Pancreas (tissue), 10 donors: Measurements from ENCODE around the gene SERPINB12. TPM values are rescaled to one million over a fixed set of nuclear protein-coding genes. Genes with fewer than 3 reads are reported as not detected.

Experiments used
- ATAC-seq, 4 donors: fragments of 200-7000 bp; cut with Tn5 transposase; one replicate each; pipeline versions ENCODE4 v1.8.0 to v1.9.1; 2020; ENCODE audit warnings: mild to moderate bottlenecking in 4 of 4, moderate library complexity in 4 of 4
- DNase-seq, 6 donors: peaks; one replicate each; pipeline ENCODE4 v3.0.0-alpha.2; 2020
- FAIRE-seq: peaks from 2 replicates; lab custom pipeline; 2012; peaks lifted over from hg19 to GRCh38; lab: Jason Lieb, UNC
- H3K27ac ChIP-seq, 4 donors: fragments of 200-600 bp; sonication (generic); 1 replicate in 3 of 4; 2 replicates in 1 of 4; pipeline versions ENCODE4 v1.5.0 to v1.8.0; 2020
- H3K27me3 ChIP-seq, 4 donors: fragments of 200-600 bp; one replicate each; pipeline ENCODE4 v1.8.0; 2021
- H3K36me3 ChIP-seq, 3 donors: fragments of 200-600 bp; sonication (generic) in 1 of 3; one replicate each; pipeline versions ENCODE4 v1.5.0 to v1.8.0; 2020 to 2021
- H3K4me1 ChIP-seq, 3 donors: fragments of 200-600 bp; one replicate each; pipeline ENCODE4 v1.8.0; 2021
- H3K4me3 ChIP-seq, 4 donors: fragments of 200-600 bp; sonication (generic) in 2 of 4; one replicate each; pipeline versions ENCODE4 v1.5.0 to v1.8.0; 2020 to 2021
- H3K9me3 ChIP-seq, 4 donors: fragments of 200-600 bp; one replicate each; pipeline ENCODE4 v1.8.0; 2021
- WGBS, 2 donors: extraction: QIAGEN DNeasy Blood & Tissue Kit; methylation state at CpG; one replicate each; pipeline ENCODE4 v1.1.7; 2013; 5-methylcytosine and 5-hydroxymethylcytosine counted together
- intact Hi-C, 3 donors: fragments of 100-400 bp; cut with DNase I; formaldehyde crosslinking; loops; one replicate each; pipeline versions ENCODE4 v1.11.1 to v1.14.2; 2022
- polyA plus RNA-seq, 2 donors: library from polyadenylated mRNA; stranded (reverse); fragments of 200-250 nt; gene quantifications; one replicate each; pipeline ENCODE4 v1.2.3, GENCODE V29; 2013
- total RNA-seq, 6 donors: library from RNA; stranded (reverse); fragmentation: NEBNext Ultra II Directional in 4 of 6; extraction: Animal tissue kit (Norgen Biotek cat#: 25700) in 4 of 6; gene quantifications; one replicate each; pipeline versions ENCODE4 v1.2.1 to v1.2.4, GENCODE V29; 2021 to 2023
- TF ChIP-seq, protein P1 (sequence below), 4 donors: fragments of 200-600 bp; sonication (generic) in 3 of 4; IDR thresholded peaks; one replicate each; pipeline versions ENCODE4 v1.5.0 to v1.8.0; 2021; ENCODE audit warnings: antibody characterized with exemption in 4 of 4
- donor health status: healthy with polysubstance abuse.
- donor health status: DM: no; HTN: no; CAD: no; lungs with moderate emphysema.
- donor health status: DM: no; HTN: no; CAD: no.
- donor health status: control.
- donor health status: control.
- donor health status: Bipolar disorder and iron deficiency.
- donor health status: DM: yes; HTN: yes; CAD: no.
- donor health status: DM: no; HTN: no; CAD: no.
- donor health status: DM: no; HTN: no; CAD: no.
- donor health status: DM: yes; HTN: yes; CAD: no.

SERPINB12 gene
- total and polyA plus RNA-seq, 8 donors: not detected

DNA sequence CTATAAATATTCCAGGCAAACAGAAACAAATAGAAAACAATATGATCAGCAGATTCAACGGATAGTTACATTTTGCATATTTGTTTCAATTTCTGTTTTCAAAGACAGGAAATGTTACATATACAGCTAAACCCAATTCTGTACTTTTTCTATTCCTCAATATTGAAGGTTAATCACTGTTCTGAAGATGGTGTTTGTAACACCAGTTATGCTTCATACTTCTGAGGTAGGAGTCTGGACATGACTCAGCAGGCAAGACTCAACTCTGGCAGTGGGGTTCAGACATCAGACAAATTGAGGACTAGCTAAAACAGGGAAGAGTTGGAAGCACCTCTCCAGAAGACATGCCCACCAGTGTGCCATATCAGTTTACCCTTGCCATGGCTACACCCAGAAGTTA is 61.6 kb downstream of the SERPINB12 start:
- intact Hi-C loops: no loop called here
- Histone ChIP-seq H3K4me3 (no peak overlapping the region), H3K27ac (no peak overlapping the region), H3K36me3 (no peaks in the 10 kb centered on the region), H3K27me3 (no peaks in the 10 kb centered on the region), H3K9me3 (no peaks in the 10 kb centered on the region), H3K4me1 (no peaks in the 10 kb centered on the region)
- no peak for FAIRE-seq
- no peak for DNase-seq
- TF ChIP-seq, protein P1, sequence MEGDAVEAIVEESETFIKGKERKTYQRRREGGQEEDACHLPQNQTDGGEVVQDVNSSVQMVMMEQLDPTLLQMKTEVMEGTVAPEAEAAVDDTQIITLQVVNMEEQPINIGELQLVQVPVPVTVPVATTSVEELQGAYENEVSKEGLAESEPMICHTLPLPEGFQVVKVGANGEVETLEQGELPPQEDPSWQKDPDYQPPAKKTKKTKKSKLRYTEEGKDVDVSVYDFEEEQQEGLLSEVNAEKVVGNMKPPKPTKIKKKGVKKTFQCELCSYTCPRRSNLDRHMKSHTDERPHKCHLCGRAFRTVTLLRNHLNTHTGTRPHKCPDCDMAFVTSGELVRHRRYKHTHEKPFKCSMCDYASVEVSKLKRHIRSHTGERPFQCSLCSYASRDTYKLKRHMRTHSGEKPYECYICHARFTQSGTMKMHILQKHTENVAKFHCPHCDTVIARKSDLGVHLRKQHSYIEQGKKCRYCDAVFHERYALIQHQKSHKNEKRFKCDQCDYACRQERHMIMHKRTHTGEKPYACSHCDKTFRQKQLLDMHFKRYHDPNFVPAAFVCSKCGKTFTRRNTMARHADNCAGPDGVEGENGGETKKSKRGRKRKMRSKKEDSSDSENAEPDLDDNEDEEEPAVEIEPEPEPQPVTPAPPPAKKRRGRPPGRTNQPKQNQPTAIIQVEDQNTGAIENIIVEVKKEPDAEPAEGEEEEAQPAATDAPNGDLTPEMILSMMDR (IDR thresholded peaks at IDR 0.05): no peak
- 0% methylated on average over 1 of the region's 1 CpG for WGBS, 2 donors
- ATAC-seq: no peak

DNA sequence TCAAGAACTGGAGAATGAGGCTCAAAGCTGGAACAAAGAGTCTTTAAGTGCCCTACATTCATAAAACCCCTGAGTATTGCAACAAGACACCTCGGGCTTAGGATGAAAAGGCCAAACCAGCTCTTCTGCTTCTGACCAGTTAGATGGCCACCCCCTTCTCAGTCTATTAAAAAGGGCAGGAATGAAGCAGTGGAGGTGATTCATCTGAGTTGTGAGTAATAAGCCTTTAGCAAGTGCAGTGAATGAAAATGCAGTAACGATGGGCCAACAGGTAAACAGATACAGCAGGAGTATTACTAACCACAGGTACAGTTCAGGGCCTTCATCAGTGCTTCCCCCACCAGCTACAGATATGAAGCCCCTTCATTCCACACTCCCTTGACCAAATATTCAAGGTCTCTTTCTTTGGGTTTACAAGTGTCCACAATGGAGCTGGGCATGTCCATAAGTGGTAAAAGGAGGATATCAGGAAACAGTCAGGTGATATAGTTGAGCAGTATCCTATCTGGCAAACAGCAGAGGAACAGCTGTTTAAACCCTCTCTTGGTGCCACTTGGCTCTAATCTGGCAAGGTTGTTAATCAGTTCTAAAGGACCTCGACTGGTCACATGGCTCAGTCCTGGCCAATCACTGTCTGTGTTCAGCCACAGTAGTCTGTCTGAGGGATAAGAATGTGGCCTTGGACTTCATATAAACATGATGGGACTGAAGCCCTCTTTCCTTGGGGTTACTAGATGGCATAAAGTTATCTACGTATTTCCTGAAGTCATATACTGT is 62.8 kb downstream of the SERPINB12 start:
- H3K4me3 ChIP-seq: no peak overlapping the region
- H3K36me3 ChIP-seq: no peaks in the 10 kb centered on the region
- TF ChIP-seq, protein P1 (IDR thresholded peaks at IDR 0.05): no peak
- DNase-seq (peak in 1 of 6 donors; percentile 8), ATAC-seq (peak in 2 of 4 donors; percentile 64 to 65), FAIRE-seq (no peak)
- no peaks in the 10 kb centered on the region for H3K9me3 ChIP-seq
- H3K27me3 ChIP-seq: no peaks in the 10 kb centered on the region
- no peaks in the 10 kb centered on the region for H3K4me1 ChIP-seq
- H3K27ac ChIP-seq: no peak overlapping the region
- WGBS, 2 donors: 48 to 59% methylated on average over 4 of the region's 4 CpGs
- intact Hi-C loops: no loop called here

DNA sequence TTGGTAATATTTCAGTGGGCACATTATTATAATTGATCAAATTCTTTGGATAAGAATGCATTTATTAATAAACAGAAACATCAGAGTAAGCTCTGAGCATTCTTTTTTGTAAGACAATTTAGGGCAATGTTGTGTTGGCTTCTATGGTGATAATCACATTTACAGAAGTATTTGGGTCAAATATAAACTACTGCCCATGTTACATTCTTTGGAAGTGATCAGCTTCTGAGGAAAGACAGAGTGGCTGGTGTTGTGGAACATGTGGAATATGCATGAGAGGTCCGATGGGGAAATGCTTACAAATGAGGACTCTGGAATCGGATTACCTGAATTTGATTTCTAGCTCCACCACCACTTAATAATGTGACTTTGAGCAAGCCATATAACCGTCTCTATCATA is 64.4 kb downstream of the SERPINB12 start:
- intact Hi-C loops: no loop called here
- H3K9me3 ChIP-seq: no peaks in the 10 kb centered on the region

DNA sequence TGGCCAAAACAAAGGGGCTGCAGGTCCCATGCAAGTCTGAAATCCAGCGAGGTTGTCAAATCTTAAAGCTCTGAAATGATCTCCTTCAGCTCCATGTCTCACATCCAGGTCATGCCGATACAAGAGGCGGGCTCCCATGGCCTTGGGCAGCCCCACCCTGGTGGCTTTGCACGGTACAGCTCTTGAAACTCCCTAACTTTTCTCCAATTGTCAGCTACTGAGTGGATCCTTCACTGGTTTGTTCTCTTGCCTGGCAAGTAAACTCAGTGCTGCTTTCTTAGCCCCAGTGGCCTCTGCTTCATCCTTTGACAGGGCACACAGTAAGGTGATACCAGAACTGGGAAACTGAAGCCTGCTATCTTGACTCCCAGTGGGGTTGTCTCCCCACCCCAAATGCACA is 71.3 kb downstream of the SERPINB12 start:
- ATAC-seq (no peak), DNase-seq (no peak), FAIRE-seq (no peak)
- no peaks in the 10 kb centered on the region for H3K36me3 ChIP-seq
- H3K27ac ChIP-seq: no peak overlapping the region
- 71 to 77% methylated on average over 4 of the region's 4 CpGs for WGBS, 2 donors
- no peak overlapping the region for H3K4me3 ChIP-seq
- H3K27me3 ChIP-seq: no peaks in the 10 kb centered on the region
- intact Hi-C loops: no loop called here
- TF ChIP-seq, protein P1 (IDR thresholded peaks at IDR 0.05): no peak
- no peaks in the 10 kb centered on the region for H3K9me3 ChIP-seq
- no peaks in the 10 kb centered on the region for H3K4me1 ChIP-seq

More for the DNA sequence above, 64.4 kb downstream of the SERPINB12 start:
- H3K4me1 ChIP-seq: no peaks in the 10 kb centered on the region
- WGBS, 2 donors: 75 to 82% methylated on average over 3 of the region's 3 CpGs
- H3K4me3 ChIP-seq: no peak overlapping the region
- no peak overlapping the region for H3K27ac ChIP-seq
- no peaks in the 10 kb centered on the region for H3K27me3 ChIP-seq
- TF ChIP-seq, protein P1 (IDR thresholded peaks at IDR 0.05): no peak
- FAIRE-seq: no peak
- no peak for DNase-seq
- H3K36me3 ChIP-seq: no peaks in the 10 kb centered on the region
- ATAC-seq: no peak
